ENCODE measurements around the gene CRTC1. TPM values are rescaled to one million over a fixed set of nuclear protein-coding genes. Genes with fewer than 3 reads are reported as not detected.
A peak's percentile ranks its signal among the peaks of the same experiment; 100 is the strongest.

Gene CRTC1
- total and polyA plus RNA-seq, 9 donors: 4.3 to 18.7 (median 14.7) TPM

GRCh38 chr19:18782559-18783225 lies 99.2 kb downstream of the CRTC1 start:
- DNase-seq: no peak
- Histone ChIP-seq H3K9me3 (replicated peaks; ENCODE audit: control insufficient read depth, low read depth, low read length) (no peaks in the 10 kb centered on the region), H3K27me3 (ENCODE audit: control insufficient read depth, insufficient read depth, low read length) (peaks cover 65% of the 10 kb centered on the region), H3K4me3 (ENCODE audit: low read length) (no peak overlapping the region), H3K36me3 (ENCODE audit: control insufficient read depth, insufficient read depth, low read length) (no peaks in the 10 kb centered on the region), H3K4me1 (ENCODE audit: control insufficient read depth, insufficient read depth, low read length) (peaks cover 9% of the 10 kb centered on the region), H3K27ac (ENCODE audit: low read length) (no peak overlapping the region)
- WGBS (ENCODE audit: insufficient coverage): 74% methylated on average over 15 of the region's 22 CpGs

- Histone ChIP-seq H3K4me3 (ENCODE audit: low read length) (no peak overlapping the region), H3K27me3 (ENCODE audit: control insufficient read depth, insufficient read depth, low read length) (peaks cover 65% of the 10 kb centered on the region), H3K9me3 (replicated peaks; ENCODE audit: control insufficient read depth, low read depth, low read length) (no peaks in the 10 kb centered on the region), H3K4me1 (ENCODE audit: control insufficient read depth, insufficient read depth, low read length) (peaks cover 11% of the 10 kb centered on the region), H3K36me3 (ENCODE audit: control insufficient read depth, insufficient read depth, low read length) (no peaks in the 10 kb centered on the region), H3K27ac (ENCODE audit: low read length) (no peak overlapping the region)
- 79% methylated on average over 14 of the region's 19 CpGs for WGBS (ENCODE audit: insufficient coverage)
- no peak for DNase-seq
These were observed 100.7 kb downstream of the CRTC1 start for GRCh38 chr19:18783958-18784785.

- Histone ChIP-seq H3K27ac (ENCODE audit: low read length) (no peak overlapping the region), H3K36me3 (ENCODE audit: control insufficient read depth, insufficient read depth, low read length) (no peaks in the 10 kb centered on the region), H3K27me3 (ENCODE audit: control insufficient read depth, insufficient read depth, low read length) (peaks cover 66% of the 10 kb centered on the region), H3K4me3 (ENCODE audit: low read length) (no peak overlapping the region), H3K9me3 (replicated peaks; ENCODE audit: control insufficient read depth, low read depth, low read length) (no peaks in the 10 kb centered on the region), H3K4me1 (ENCODE audit: control insufficient read depth, insufficient read depth, low read length) (peaks cover 16% of the 10 kb centered on the region)
- no peak for DNase-seq
- WGBS (ENCODE audit: insufficient coverage): 68% methylated on average over 16 of the region's 16 CpGs
These were observed 101.3 kb downstream of the CRTC1 start for GRCh38 chr19:18784786-18785120.

GRCh38 chr19:18785179-18786124 lies 102.0 kb downstream of the CRTC1 start:
- Histone ChIP-seq H3K4me3 (ENCODE audit: low read length) (no peak overlapping the region), H3K27me3 (ENCODE audit: control insufficient read depth, insufficient read depth, low read length) (peaks cover 67% of the 10 kb centered on the region), H3K4me1 (ENCODE audit: control insufficient read depth, insufficient read depth, low read length) (peaks cover 19% of the 10 kb centered on the region), H3K27ac (ENCODE audit: low read length) (peak overlapping the region; percentile 20), H3K36me3 (ENCODE audit: control insufficient read depth, insufficient read depth, low read length) (no peaks in the 10 kb centered on the region), H3K9me3 (replicated peaks; ENCODE audit: control insufficient read depth, low read depth, low read length) (no peaks in the 10 kb centered on the region)
- peak; percentile 60 for DNase-seq
- WGBS (ENCODE audit: insufficient coverage): 8% methylated on average over 63 of the region's 65 CpGs

- 3% methylated on average over 52 of the region's 68 CpGs for WGBS (ENCODE audit: insufficient coverage)
- H3K9me3 ChIP-seq (replicated peaks; ENCODE audit: control insufficient read depth, low read depth, low read length): no peaks in the 10 kb centered on the region
- no peak for DNase-seq
- H3K27ac ChIP-seq (ENCODE audit: low read length): no peak overlapping the region
- peaks cover 27% of the 10 kb centered on the region for H3K4me1 ChIP-seq (ENCODE audit: control insufficient read depth, insufficient read depth, low read length)
- H3K36me3 ChIP-seq (ENCODE audit: control insufficient read depth, insufficient read depth, low read length): no peaks in the 10 kb centered on the region
- peaks cover 100% of the 10 kb centered on the region for H3K27me3 ChIP-seq (ENCODE audit: control insufficient read depth, insufficient read depth, low read length)
- no peak overlapping the region for H3K4me3 ChIP-seq (ENCODE audit: low read length)
These were observed 105.3 kb downstream of the CRTC1 start for GRCh38 chr19:18788529-18789421.

- H3K4me1 ChIP-seq (ENCODE audit: control insufficient read depth, insufficient read depth, low read length): peaks cover 27% of the 10 kb centered on the region
- DNase-seq: no peak
- peak overlapping the region; percentile 5 for H3K4me3 ChIP-seq (ENCODE audit: low read length)
- no peaks in the 10 kb centered on the region for H3K9me3 ChIP-seq (replicated peaks; ENCODE audit: control insufficient read depth, low read depth, low read length)
- WGBS (ENCODE audit: insufficient coverage): 5% methylated on average over 33 of the region's 38 CpGs
- no peak overlapping the region for H3K27ac ChIP-seq (ENCODE audit: low read length)
- peaks cover 97% of the 10 kb centered on the region for H3K27me3 ChIP-seq (ENCODE audit: control insufficient read depth, insufficient read depth, low read length)
- no peaks in the 10 kb centered on the region for H3K36me3 ChIP-seq (ENCODE audit: control insufficient read depth, insufficient read depth, low read length)
These were observed 106.0 kb downstream of the CRTC1 start for GRCh38 chr19:18789422-18789869.

- Histone ChIP-seq H3K4me1 (ENCODE audit: control insufficient read depth, insufficient read depth, low read length) (peaks cover 27% of the 10 kb centered on the region), H3K36me3 (ENCODE audit: control insufficient read depth, insufficient read depth, low read length) (no peaks in the 10 kb centered on the region), H3K27ac (ENCODE audit: low read length) (no peak overlapping the region), H3K27me3 (ENCODE audit: control insufficient read depth, insufficient read depth, low read length) (peaks cover 95% of the 10 kb centered on the region), H3K9me3 (replicated peaks; ENCODE audit: control insufficient read depth, low read depth, low read length) (no peaks in the 10 kb centered on the region), H3K4me3 (ENCODE audit: low read length) (peak overlapping the region; percentile 24)
- under 1% methylated on average over 49 of the region's 65 CpGs for WGBS (ENCODE audit: insufficient coverage)
- peak; percentile 72 for DNase-seq
These were observed 106.5 kb downstream of the CRTC1 start for GRCh38 chr19:18789883-18790565.

GRCh38 chr19:18790566-18791314 lies 107.3 kb downstream of the CRTC1 start, which contains the start of gene COMP:
COMP (minus strand) TSS chr19:18791305; CDS start chr19:18791269, 36 bp downstream.
- H3K36me3 ChIP-seq (ENCODE audit: control insufficient read depth, insufficient read depth, low read length): no peaks in the 10 kb centered on the region
- no peaks in the 10 kb centered on the region for H3K9me3 ChIP-seq (replicated peaks; ENCODE audit: control insufficient read depth, low read depth, low read length)
- peaks cover 93% of the 10 kb centered on the region for H3K27me3 ChIP-seq (ENCODE audit: control insufficient read depth, insufficient read depth, low read length)
- no peak within 1 kb of the TSS for H3K27ac ChIP-seq (ENCODE audit: low read length)
- H3K4me1 ChIP-seq (ENCODE audit: control insufficient read depth, insufficient read depth, low read length): peaks cover 25% of the 10 kb centered on the region
- peak within 1 kb of the TSS; percentile 24 for H3K4me3 ChIP-seq (ENCODE audit: low read length)
- DNase-seq: no peak
- 2% methylated on average over 61 of the region's 61 CpGs for WGBS (ENCODE audit: insufficient coverage)
